ENCODE results near the gene SELENOT.
"Not testable (repeated sequence)": the region's sequence is repeated elsewhere in the genome, so short reads cannot be mapped to it uniquely, and the experiment has no call there.

Gene SELENOT

DNA sequence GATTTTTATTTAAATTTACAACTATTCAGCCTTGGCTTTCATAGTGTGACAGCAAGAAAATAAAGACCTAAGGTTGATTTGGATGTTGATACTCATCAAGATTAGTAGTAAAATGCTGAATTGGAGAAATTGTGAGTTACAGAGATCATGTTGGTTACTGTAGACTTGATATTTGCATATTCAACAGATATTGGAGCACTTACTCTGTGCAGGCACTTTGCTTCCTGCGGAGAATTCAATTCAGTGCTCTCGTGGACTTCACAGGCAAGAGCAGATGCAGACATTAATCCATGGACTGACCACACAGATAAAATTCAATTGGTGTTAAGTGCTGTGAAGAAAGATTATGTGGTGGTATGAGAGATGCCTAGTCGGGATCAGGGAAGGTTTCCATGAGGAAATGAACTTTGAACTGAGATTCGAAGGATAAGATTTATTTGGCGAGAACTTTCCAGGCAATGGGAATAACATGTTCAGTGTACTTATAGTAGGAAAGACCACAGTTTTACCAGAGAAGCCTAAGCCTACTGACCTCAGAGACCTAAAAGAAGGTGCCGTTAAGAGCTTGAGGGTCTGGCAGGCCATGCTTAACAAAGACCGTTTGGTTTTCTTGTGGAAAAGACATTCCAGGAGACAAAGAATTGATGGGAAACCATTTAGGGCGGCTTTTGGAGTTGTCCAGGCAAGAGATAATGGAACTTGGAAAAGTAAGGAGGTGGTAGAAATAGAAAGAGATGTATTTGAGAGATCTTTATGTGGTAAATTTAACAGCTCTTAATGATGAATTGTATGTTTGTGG lies 4.3 kb downstream of the SELENOT start:
- in situ Hi-C loops (cut with MboI; ENCODE audit: low sequenced_read_pairs), result no loop called here

DNA sequence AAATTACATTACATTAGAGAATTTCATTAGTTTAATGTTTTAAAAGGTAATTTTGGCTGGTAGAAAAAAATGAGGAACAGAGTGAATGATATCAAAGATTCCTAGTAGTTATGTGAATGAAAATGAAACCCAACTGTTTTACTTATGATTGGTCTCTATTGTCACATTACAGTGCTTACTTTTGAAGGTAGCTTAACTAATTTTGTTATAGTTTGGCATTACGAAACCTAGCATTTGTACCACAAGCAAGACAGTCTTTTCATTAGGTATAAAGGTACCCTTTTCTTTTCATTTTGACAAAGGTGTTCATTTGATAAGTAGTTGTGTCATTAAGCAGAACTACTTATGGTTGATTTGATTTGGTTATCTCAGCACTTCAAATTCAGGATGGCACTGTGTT lies 6.9 kb downstream of the SELENOT start:
- in situ Hi-C loops (cut with MboI; ENCODE audit: low sequenced_read_pairs), result no loop called here

DNA sequence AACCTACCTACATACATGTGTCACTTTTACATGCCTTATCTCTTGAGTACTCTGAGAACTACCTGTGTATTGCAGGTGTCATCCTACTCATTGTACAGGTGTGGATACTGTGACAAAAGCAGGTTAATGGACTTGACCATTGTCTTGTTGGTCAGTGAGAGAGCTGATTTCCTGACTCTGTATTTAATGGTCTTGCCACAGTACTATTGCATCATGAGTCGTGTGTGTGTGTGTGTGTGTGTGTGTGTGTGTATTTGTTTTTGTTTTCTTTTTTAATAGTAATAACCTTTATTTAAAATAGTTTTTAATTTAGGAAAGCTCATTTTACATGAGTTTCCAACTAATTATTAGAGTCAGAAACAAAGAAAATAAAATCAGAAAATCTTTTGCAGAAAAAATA lies 7.7 kb downstream of the SELENOT start:
- in situ Hi-C loops (cut with MboI; ENCODE audit: low sequenced_read_pairs), result no loop called here

DNA sequence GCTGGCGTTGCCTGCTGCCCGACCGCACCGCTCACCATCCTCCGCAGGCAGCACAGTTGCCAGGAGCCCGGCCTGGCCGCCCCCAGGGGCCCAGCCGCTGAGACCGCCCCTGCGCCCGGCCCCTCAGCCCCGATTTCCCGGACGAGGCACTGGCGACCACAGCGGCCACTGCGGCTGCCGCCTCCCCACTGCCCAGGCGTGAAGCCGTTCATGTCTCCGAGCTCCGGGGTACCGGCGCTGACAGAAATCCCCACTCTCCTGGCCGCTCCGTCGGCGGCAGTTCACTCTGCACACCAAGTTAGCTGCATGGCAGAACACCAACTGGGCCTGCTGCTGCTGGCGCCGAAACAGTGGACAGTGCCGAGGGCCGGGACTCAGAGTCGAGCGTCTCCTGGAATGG lies 8.5 kb downstream of the SELENOT start:
- in situ Hi-C loops (cut with MboI; ENCODE audit: low sequenced_read_pairs), result no loop called here

DNA sequence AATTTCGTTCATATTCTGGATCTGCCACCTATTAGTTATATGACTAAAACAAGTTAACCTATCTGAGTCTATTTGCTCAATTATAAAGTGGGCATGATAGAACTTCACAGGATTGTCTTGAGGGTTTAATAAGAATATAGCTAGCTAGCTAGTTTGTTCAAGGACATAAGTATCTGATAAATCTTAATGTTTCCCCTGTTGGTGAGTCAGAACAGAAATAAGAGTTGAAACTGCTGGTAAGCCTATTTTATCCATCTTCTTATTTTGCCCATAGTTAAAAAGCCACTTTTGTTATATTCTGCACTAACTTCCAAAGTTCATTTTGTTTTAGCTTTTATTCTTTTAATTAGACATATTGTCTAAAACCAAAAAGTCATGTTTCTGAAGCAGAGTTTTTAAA lies 9.4 kb downstream of the SELENOT start:
- in situ Hi-C loops (cut with MboI; ENCODE audit: low sequenced_read_pairs), result no loop called here

DNA sequence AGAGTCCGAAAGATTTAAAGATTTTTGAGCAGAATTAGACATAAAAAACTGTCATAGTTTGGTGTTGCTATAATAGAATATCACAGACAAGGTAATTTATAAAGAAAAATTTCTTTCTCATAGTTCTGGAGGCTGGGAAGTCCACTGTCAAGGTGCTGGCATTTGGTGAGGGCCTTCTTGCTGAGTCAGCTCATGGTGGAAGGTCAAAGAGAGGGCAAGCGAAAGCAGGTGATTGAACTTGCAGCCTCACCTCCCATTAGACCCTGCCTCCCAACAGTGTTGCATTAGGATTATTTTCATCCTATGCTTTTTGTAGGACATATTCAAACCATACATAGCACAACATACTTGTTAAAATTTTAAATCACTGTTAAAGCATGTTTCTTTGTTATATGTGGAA lies 9.9 kb downstream of the SELENOT start:
- in situ Hi-C loops (cut with MboI; ENCODE audit: low sequenced_read_pairs), result no loop called here

DNA sequence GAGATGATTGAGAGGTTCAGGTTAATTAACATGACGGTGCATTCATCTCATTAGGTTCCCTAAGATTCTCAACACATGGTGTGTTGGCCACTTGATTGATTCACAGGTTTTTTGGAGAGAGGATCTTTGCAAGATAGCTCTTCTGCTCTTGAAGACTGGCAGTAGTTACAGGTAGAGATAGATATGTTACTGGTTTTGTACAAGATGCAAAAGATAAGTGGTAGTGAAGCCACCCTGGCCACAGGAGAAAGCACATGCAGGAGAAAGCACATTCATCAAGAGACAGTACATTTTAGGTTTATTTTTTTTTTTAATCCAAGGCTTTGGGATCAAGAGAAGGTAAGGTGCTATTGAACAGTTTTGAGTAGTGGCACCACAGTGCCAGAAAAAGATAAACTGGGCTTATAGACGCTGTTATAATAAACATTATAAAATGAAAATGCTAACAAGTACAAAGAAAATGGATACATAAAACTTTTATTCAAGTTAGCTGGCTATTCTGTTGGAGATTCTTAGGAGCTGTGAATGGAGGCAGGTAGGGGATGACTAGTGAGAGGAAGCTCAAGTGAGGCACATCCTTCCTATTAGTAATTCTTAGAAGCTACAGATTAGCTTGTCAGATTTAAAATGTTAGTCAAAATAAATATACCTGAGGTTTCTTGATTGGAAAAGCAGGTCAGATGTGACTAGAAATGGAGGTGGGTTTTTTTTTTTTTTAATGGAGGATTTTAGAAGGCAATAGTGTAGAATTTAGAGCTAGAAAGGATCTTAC lies 10.8 kb downstream of the SELENOT start:
- in situ Hi-C loops (cut with MboI; ENCODE audit: low sequenced_read_pairs), result no loop called here

DNA sequence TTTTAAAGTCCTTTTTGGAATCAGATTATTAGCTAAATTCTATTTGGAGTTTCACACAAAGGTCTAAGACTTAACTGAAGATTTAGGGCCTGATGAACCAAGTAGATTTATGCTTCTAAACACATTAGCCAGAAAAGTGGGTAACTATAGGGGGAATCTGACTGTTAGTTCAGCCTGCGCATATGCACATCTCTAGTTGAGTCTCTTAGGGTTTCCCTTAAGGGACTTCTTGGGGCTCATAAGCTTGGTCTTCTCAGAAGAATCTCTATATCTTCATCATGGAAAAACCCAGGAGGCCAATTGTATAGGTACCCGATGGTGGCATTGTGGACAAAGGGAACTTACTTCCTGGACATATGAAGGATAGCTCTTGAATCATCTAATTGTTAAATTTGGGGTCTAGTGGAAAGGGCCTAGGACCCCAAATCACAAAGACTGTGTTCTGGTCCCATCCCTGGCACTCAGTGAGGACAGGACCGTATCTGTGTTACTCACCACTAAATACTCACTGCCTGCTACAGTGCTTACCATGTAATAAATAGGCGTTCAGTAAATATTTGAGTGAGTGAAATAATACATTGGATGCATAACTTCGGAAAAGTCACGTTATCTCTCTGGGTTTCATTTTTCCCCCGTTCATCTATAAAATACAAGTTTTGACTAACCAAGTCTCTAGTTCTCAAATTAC lies 17.0 kb downstream of the SELENOT start:
- in situ Hi-C loops (cut with MboI; ENCODE audit: low sequenced_read_pairs), result no loop called here

DNA sequence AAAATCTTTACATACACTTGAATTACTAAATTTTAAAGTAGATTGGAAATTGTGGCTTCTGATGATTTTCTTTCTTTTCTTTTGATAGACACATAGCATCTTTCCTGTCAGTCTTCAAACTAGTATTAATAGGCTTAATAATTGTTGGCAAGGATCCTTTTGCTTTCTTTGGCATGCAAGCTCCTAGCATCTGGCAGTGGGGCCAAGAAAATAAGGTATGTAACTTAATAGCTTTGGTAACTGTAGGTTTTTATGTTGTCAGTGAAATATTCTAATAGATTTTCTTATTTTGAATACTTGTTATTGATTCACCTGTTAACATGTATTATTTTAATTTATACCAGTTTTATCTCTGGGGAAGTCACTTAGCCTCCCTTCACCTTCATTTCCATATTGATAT lies 19.8 kb downstream of the SELENOT start:
- in situ Hi-C loops (cut with MboI; ENCODE audit: low sequenced_read_pairs), result not testable (repeated sequence)

DNA sequence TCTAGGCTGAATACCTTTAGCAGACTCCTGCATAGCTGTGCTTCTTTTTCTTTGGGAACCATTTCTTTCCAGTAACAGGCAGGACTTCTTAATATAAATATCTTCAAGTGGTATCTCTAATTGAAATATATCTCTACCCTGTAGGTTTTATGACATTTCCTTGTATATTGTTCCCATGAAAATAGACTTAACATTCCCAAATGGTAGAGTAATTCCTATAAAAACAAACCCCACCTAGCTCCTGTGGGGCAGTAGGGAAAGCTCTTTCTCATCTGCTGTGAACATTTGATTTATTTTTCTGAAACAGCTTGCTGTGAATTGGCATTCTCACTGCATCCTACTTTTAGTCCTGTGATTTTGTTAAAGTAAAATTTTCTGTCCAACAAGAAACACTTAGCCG lies 20.8 kb downstream of the SELENOT start:
- in situ Hi-C loops (cut with MboI; ENCODE audit: low sequenced_read_pairs), result no loop called here

DNA sequence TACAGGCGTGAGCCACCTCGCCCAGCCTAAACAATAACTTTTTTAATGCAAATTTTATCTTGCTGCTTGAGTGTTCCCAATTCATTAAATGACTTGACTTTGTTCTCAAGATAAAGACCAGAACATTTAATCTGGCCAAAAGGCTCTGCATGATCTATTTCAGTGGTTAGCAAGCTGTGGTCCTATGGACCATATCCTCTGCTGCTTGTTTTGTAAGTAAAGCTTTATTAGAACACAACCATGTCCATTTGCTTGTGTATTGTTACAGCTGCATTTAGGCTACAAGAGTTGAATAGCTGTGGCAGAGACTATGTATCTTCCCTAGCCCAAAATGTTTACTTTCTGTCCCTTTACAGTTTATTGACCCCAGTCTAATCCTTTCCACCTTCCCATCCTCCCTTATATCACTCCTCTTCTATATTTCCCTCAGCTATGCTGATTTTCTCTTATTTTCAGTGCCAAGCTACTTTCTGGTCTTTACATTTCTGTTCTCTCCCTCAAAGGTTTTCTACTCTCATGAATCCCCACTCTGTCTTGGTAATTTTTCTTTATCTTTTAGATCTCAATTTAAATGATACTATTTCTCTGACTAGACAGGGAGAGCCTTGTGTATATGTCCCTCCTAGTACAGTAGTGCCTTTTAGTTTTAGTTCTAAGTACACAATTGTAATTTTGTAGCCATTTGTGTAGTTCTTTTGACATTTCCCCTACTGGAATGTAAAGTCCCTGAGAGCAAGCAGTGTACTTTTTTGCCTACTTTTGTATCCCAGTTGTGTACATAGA lies 23.2 kb downstream of the SELENOT start:
- in situ Hi-C loops (cut with MboI; ENCODE audit: low sequenced_read_pairs), result no loop called here

DNA sequence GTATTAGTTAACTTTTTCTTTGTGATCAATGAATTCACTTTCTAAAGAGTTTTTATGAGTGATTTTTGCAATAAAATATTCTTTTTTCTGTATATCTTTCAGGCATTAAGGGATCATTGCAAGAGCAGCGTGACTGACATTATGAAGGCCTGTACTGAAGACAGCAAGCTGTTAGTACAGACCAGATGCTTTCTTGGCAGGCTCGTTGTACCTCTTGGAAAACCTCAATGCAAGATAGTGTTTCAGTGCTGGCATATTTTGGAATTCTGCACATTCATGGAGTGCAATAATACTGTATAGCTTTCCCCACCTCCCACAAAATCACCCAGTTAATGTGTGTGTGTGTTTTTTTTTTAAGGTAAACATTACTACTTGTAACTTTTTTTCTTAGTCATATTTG lies 24.4 kb downstream of the SELENOT start:
- in situ Hi-C loops (cut with MboI; ENCODE audit: low sequenced_read_pairs), result no loop called here

DNA sequence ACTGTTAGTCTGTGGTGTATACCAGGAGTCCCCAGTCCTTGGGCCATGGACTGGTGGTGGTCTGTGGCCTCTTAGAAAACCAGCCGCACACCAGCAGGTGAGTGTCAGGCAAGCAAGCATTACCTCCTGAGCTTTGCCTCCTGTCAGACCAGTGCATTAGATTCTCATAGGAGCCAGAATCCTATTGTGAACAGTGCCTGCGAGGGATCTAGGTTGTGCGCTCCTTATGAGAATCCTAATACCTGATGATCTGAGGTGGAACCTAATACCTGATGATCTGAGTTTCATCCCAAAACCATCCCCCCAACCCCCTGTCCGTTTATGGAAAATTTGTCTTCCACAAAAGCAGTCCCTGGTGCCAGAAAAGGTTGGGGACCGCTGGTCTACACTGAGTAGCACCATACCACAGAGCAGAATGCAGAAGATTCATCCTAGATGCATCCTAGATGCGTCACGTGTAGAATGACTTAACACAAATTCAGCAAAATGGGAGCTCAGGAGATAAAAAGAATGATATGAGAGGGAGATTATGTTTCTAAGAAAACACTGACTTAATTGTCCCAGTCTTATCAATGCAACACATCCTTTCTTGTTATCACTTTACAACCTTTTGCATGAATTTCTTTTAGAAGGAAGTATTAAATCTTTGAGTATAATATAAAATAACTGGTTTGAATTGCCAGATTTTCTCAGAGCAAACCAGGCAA lies 28.5 kb downstream of the SELENOT start:
- in situ Hi-C loops (cut with MboI; ENCODE audit: low sequenced_read_pairs), result no loop called here

DNA sequence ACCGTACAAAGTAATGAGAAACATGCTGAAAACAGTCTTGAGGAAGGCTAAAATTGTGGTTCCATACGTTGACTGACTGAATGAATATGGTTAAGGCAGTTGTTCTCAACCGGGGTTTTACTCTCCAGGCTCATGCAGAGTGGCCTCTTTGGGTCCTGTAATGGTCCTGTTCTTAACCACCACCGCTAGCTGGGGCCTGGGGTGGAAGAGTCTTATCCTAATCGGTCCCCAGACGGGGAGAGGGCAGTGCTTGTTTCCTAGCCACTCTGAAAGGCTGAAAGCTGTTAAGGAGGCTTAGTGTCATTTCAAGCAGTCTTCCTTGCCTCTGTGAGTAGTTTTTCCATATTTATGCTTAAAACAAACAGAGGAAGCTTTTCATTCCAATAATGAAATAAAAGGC lies 32.0 kb downstream of the SELENOT start:
- in situ Hi-C loops (cut with MboI; ENCODE audit: low sequenced_read_pairs), result no loop called here

DNA sequence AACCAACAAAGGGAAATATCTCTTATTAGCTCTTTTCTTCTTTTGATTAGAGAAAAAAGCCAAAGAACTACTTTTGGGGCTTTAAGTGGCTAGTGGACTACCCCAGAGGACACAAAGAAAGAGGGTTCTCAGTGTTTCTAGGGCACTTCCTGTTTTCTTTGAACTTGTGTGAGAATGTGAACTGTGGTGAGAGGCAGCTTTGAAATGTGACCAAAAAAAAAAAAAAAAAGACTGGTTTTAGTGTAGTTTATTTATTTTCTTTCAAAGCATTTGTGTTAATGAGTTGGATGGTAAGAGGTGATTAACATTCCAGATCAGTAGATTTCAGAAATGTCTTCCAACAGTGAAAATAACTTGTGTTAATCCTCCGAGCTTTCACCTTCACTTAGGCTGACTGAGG lies 32.4 kb downstream of the SELENOT start:
- in situ Hi-C loops (cut with MboI; ENCODE audit: low sequenced_read_pairs), result no loop called here

DNA sequence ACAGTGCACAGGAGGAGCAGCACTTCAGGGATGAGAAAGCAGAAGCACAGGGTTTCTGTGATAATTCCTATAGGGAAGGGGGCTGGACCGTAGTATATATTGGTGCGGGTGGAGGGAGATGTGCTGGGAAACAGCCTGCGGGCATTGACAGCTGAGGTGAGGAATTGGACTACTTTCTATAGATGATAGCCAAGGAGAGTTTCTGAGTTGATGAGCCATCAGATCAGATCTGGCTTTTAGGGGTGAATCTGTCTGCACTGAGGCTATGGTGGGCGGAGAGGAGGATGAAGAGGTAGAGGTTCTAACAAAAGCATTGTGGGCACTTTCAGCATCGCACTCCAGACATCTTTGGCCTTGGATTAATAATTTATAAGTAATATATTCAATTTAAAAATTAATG lies 33.1 kb downstream of the SELENOT start:
- in situ Hi-C loops (cut with MboI; ENCODE audit: low sequenced_read_pairs), result no loop called here

DNA sequence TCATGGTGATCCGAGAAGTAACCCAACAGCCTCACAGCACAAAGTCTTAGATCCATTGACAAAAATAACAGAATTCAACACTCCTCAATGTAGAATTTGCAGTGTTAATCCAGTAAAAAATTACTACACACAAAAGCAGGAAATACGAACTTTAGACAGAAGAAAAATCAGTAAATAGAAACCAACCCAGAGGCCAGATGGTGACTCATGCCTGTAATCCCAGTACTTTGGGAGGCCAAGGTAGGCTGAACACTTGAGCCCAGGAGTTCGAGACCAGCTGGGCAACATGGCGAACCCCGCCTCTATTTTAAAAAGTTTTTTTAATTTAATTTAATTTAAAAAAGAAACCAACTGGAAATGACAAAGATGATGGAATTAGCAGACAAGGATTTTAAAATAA lies 36.1 kb downstream of the SELENOT start:
- in situ Hi-C loops (cut with MboI; ENCODE audit: low sequenced_read_pairs), result no loop called here

DNA sequence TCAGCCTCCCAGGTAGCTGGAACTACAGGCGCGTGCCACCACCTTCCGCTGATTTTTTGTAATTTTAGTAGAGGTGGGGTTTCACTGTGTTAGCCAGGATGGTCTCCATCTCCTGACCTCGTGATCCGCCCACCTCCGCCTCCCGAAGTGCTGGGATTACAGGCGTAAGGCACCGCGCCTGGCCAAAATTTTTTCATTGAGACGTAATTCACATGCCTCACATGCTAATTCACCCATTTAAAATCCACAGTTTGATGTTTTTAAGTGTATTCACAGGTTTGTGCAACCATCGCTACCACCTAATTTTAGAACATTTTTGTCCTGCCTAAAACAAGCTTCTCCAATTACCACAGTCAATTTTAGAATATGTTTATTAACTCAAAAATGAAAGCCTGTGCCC lies 37.1 kb downstream of the SELENOT start:
- in situ Hi-C loops (cut with MboI; ENCODE audit: low sequenced_read_pairs), result no loop called here

DNA sequence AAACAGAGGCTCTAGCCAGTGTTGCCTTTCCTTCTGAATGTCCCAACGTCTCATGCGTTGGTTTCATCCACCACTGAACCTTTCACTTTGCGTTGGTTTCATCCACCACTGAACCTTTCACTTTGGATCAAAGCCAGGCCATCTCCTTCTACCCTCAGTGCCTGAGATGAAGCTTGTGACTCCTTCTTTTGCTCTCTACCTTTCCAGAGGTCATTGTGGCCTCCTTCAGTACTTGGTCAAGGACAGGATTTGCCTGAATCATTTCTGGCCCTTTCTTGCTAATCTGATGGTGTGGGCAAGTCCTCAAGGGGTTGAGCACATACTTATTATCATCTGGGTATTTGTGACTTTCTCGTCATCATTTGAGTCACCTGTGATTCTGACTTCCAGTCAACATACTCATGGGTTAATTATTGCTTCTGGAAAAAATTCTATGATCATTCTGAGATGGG lies 50.0 kb downstream of the SELENOT start:
- in situ Hi-C loops (cut with MboI; ENCODE audit: low sequenced_read_pairs), result no loop called here

DNA sequence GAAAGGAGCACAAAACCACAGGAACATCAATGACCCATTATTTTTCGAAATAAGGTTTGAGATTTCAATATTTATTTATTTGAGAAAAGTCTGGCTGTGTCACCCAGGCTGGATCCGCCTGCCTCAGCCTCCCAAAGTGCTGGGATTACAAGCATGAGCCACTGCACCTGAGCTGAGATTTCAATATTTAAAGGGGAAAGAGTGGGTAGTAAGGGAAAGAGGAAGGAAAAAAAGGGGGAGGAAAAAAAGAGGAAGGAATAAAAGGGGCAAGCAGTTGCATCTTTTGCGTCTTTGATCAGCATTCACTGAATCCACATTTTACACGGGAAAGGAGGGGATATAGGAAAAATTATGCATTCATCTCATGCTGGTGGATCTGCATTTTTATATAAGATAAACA lies 53.2 kb downstream of the SELENOT start:
- in situ Hi-C loops (cut with MboI; ENCODE audit: low sequenced_read_pairs), result no loop called here
